Measurements from ENCODE around the gene MARCO. TPM values are rescaled to one million over a fixed set of nuclear protein-coding genes. Genes with fewer than 3 reads are reported as not detected.
"Not testable (repeated sequence)": the region's sequence is repeated elsewhere in the genome, so short reads cannot be mapped to it uniquely, and the experiment has no call there.

MARCO gene
- total RNA-seq, 1 experiment from 2014 or later = 0.54 TPM

DNA sequence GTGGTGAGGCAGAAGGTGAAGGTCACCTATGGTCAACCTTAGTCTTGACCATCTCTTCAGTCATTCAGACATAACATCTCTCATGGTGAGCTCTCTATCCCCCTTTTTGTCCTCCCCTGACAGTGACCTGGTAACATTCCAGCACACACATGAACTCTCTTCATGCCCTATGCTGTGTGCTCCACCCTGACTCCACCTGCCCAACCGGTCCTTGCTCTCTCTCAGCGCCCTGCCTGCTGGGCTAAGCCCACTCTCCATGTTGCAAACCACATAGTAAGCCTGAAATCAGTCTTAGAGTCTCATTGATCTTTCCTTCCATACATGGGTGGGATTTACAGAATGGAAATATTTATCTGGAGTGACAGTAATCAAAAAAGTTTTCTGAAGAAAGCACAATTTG, 52.8 kb downstream of the MARCO start:
- ChIA-PET CTCF (no interaction called here), RAD21 (ENCODE audit: low non-redundant PET in 1 of 2, low total read pairs in 2 of 2, uncharacterized antibody in 2 of 2, unreplicated experiment in 2 of 2) (no interaction called here), POLR2A (no interaction called here)
- peaks cover 9% of the 10 kb centered on the region; the same call in 1 of the 2 replicates for H3K27me3 ChIP-seq (ENCODE audit: insufficient read depth, low read length)
- no peak overlapping the region for H2AFZ ChIP-seq (ENCODE audit: low read depth, low read length, poor library complexity, severe bottlenecking)
- no peaks in the 10 kb centered on the region for H3K9me2 ChIP-seq (ENCODE audit: insufficient read depth)
- no TSS peak for BruUV-seq (replicated peaks)
- intact Hi-C loops (cut with micrococcal nuclease) = no loop called here
- DNase-seq (ENCODE audit: low read depth, low spot score) (no peak), ATAC-seq (no peak)
- H3K36me3 ChIP-seq (ENCODE audit: control insufficient read depth in 1 of 2, insufficient read depth in 2 of 2, low read length in 2 of 2) = no peaks in the 10 kb centered on the region
- no peaks in the 10 kb centered on the region for H3K9me3 ChIP-seq (ENCODE audit: control insufficient read depth in 1 of 2, insufficient read depth in 1 of 2, low read depth in 1 of 2, low read length in 2 of 2)
- no peaks in the 10 kb centered on the region for H4K20me1 ChIP-seq (ENCODE audit: insufficient read depth)
- no peak overlapping the region for H3K9ac ChIP-seq (ENCODE audit: low read length)
- TF ChIP-seq, protein P1, sequence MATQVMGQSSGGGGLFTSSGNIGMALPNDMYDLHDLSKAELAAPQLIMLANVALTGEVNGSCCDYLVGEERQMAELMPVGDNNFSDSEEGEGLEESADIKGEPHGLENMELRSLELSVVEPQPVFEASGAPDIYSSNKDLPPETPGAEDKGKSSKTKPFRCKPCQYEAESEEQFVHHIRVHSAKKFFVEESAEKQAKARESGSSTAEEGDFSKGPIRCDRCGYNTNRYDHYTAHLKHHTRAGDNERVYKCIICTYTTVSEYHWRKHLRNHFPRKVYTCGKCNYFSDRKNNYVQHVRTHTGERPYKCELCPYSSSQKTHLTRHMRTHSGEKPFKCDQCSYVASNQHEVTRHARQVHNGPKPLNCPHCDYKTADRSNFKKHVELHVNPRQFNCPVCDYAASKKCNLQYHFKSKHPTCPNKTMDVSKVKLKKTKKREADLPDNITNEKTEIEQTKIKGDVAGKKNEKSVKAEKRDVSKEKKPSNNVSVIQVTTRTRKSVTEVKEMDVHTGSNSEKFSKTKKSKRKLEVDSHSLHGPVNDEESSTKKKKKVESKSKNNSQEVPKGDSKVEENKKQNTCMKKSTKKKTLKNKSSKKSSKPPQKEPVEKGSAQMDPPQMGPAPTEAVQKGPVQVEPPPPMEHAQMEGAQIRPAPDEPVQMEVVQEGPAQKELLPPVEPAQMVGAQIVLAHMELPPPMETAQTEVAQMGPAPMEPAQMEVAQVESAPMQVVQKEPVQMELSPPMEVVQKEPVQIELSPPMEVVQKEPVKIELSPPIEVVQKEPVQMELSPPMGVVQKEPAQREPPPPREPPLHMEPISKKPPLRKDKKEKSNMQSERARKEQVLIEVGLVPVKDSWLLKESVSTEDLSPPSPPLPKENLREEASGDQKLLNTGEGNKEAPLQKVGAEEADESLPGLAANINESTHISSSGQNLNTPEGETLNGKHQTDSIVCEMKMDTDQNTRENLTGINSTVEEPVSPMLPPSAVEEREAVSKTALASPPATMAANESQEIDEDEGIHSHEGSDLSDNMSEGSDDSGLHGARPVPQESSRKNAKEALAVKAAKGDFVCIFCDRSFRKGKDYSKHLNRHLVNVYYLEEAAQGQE (IDR thresholded peaks at IDR 0.05; ENCODE audit: low read depth) = no peak
- no peak for TF ChIP-seq ELF1 (IDR thresholded peaks at IDR 0.05; ENCODE audit: borderline replicate concordance, low read depth)
- H3K4me1 ChIP-seq (ENCODE audit: control insufficient read depth in 1 of 2, insufficient read depth in 2 of 2, low read length in 2 of 2) = no peaks in the 10 kb centered on the region
- no peaks in the 10 kb centered on the region for H3K79me2 ChIP-seq (ENCODE audit: insufficient read depth, low read length)
- no peak overlapping the region for H3K4me3 ChIP-seq (replicated peaks in 1 of 2; ENCODE audit: low read depth in 1 of 2, low read length in 2 of 2)
- H3K4me2 ChIP-seq (ENCODE audit: low read length) = no peak overlapping the region
- H3K27ac ChIP-seq (ENCODE audit: low read depth, low read length) = no peak overlapping the region

DNA sequence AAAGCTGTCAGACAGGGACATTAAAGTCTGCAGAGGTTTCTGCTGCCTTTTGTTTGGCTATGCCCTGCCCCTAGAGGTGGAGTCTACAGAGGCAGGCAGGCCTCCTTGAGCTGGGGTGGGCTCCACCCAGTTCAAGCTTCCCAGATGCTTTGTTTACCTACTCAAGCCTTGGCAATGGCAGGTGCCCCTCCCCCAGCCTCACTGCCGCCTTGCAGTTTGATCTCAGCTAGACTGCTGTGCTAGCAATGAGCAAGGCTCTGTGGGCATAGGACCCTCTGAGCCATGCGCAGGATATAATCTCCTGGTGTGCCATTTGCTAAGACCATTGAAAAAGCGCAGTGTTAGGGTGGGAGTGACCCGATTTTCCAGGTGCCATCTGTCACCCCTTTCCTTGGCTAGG, 61.9 kb downstream of the MARCO start:
- intact Hi-C loops (cut with micrococcal nuclease); H3K4me1 ChIP-seq (ENCODE audit: control insufficient read depth in 1 of 2, insufficient read depth in 2 of 2, low read length in 2 of 2); ATAC-seq; H3K27ac ChIP-seq (ENCODE audit: low read depth, low read length); RAD21 ChIA-PET (ENCODE audit: low non-redundant PET in 1 of 2, low total read pairs in 2 of 2, uncharacterized antibody in 2 of 2, unreplicated experiment in 2 of 2); DNase-seq (ENCODE audit: low read depth, low spot score); H3K79me2 ChIP-seq (ENCODE audit: insufficient read depth, low read length); H2AFZ ChIP-seq (ENCODE audit: low read depth, low read length, poor library complexity, severe bottlenecking); H3K9me3 ChIP-seq (ENCODE audit: control insufficient read depth in 1 of 2, insufficient read depth in 1 of 2, low read depth in 1 of 2, low read length in 2 of 2); H3K9me2 ChIP-seq (ENCODE audit: insufficient read depth); H4K20me1 ChIP-seq (ENCODE audit: insufficient read depth); H3K4me3 ChIP-seq (replicated peaks in 1 of 2; ENCODE audit: low read depth in 1 of 2, low read length in 2 of 2); H3K9ac ChIP-seq (ENCODE audit: low read length); POLR2A ChIA-PET; H3K27me3 ChIP-seq (ENCODE audit: insufficient read depth, low read length); H3K4me2 ChIP-seq (ENCODE audit: low read length); BruUV-seq (replicated peaks); H3K36me3 ChIP-seq (ENCODE audit: control insufficient read depth in 1 of 2, insufficient read depth in 2 of 2, low read length in 2 of 2): not testable (repeated sequence)
- CTCF ChIA-PET = interaction anchor here (1.0 kb wide), 1 partner anchor 123 kb away, joined by 3 read pairs; no protein-coding TSS in a partner anchor

All from HCT116 (cell line).